GM19351 (cell line): ENCODE data around the gene MYL2.

Experiments used
- ATAC-seq: cut with Tn5 transposase; IDR thresholded peaks from one replicate; pipeline ENCODE4 v1.9.1; 2021; ENCODE audit warnings: mild to moderate bottlenecking, moderate library complexity; ENCODE audit not compliant: unreplicated experiment

MYL2 gene

GRCh38 chr12:110930348-110931314 is 10.3 kb upstream of the MYL2 start:
- no peak for ATAC-seq

- no peak for ATAC-seq
Measured at GRCh38 chr12:110929818-110930217, 9.4 kb upstream of the MYL2 start.

GRCh38 chr12:110928700-110929099 is 8.3 kb upstream of the MYL2 start:
- ATAC-seq: no peak

- no peak for ATAC-seq
Measured at GRCh38 chr12:110927546-110927945, 7.2 kb upstream of the MYL2 start.

DNA sequence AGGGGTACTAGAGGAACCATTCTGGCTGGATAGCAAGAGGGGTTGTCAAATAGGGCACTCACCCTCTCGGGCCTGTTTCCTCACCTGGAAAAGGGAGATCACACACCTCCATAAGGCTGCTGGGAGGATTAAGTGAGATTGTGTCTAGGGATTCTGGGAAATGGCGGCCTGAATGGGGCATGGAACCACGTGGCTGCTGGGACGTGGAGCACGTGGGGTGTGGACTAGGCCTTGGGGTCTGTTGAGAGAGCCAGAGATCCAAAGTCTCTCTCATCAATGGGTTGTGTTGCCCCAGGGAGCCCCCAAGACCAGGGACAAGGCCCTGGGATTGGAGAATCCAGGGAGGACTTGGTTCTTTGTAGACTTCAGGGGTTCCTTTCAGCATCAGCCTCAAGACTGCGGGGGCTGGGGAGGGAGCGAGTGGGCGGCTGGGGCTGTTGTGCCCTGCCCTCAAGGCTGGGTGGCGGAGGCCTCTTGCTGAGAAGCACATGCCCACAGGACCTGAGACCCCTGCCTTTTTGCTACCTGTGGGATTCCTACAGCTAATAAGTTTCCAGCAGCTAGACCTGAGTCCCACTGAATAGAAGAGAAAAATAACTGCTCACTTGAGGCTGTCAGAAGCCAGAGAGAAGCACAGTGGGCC is 3.4 kb upstream of the MYL2 start:
- no peak for ATAC-seq

DNA sequence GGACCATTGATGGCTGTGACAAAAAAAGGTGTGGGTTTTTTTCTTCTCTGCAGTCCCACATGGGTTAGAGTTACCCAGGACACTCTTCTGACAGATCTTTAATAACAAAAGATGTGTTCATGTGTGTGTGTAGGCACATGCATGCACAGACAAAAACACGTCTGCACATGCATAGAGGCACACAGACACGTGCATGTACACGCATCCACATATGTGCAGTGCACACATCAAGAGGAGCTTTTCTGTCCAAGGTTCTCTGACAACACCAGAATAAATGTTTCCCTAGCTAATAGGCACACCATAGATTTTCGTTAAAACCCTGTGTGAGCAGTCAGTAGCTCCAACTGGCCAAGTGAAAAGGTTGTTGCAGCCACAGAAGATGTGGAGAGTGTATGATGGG is 2.8 kb upstream of the MYL2 start:
- ATAC-seq: no peak

GRCh38 chr12:110922652-110923051 is 2.3 kb upstream of the MYL2 start:
- ATAC-seq: no peak

GRCh38 chr12:110921262-110921661 is 883 bp upstream of the MYL2 start:
- no peak for ATAC-seq

DNA sequence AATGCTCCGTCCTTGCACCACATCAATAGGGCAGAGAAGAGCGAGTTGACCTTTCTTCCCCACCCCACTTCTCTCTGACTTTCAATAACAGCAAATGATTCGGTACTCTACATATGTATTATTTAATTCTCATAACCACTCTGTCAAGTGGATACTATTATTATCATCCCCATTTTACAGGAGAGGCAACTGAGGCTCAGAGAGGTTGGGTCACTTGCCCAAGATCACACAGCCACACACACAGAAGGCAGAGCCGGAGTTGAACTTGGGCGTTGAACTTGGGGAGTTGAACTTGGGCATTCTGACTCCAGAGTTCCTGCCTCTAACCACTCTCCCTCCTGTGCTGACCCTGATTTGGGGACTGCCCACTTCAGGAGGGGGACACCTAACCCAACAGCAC is 659 bp downstream of the MYL2 start:
- ATAC-seq: no peak

DNA sequence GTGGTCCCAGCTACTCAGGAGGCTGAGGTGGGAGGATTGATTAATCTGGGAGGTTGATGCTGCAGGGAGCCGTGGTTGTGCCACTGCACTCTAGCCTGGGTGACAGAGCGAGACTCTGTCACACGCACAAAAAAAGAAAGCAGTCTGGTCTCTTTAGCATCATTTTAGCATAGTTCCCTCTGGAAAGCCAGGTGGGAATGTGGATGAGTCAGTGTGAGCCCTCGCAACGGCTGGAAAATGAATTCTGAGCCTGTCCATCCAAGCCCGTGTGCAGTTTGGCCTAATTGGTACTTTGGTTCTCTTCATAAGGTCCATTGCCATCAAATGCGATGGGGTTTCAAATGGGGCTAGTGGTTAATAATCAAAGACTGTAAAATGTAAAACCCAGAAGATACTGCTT is 2.4 kb downstream of the MYL2 start:
- ATAC-seq: no peak

GRCh38 chr12:110917467-110917866 is 2.9 kb downstream of the MYL2 start:
- ATAC-seq: no peak

DNA sequence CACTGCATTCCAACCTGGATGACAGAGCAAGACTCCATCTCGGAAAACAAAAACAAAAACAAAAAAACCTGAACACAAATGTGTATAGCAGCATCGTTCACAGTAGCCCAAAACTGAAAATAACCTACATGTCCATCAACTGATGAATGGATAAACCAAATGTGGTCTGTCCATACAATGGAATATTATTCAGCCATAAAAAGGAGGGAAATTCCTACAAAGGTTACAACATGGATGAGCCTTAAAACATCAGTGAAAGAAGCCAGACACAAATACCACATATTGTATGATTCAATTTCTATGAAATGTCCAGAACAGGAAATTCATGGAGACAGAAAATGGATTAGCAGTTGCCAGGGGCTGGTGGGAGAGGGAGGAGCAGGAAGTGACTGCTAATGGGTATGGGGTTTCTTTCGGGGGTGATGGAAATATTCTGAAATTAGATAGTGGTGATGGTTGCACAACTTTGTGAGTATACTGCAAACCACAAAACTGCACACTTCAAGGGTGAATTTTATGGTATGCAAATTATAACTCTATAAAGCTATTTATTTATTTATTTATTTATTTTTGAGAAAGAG is 4.0 kb downstream of the MYL2 start:
- no peak for ATAC-seq

DNA sequence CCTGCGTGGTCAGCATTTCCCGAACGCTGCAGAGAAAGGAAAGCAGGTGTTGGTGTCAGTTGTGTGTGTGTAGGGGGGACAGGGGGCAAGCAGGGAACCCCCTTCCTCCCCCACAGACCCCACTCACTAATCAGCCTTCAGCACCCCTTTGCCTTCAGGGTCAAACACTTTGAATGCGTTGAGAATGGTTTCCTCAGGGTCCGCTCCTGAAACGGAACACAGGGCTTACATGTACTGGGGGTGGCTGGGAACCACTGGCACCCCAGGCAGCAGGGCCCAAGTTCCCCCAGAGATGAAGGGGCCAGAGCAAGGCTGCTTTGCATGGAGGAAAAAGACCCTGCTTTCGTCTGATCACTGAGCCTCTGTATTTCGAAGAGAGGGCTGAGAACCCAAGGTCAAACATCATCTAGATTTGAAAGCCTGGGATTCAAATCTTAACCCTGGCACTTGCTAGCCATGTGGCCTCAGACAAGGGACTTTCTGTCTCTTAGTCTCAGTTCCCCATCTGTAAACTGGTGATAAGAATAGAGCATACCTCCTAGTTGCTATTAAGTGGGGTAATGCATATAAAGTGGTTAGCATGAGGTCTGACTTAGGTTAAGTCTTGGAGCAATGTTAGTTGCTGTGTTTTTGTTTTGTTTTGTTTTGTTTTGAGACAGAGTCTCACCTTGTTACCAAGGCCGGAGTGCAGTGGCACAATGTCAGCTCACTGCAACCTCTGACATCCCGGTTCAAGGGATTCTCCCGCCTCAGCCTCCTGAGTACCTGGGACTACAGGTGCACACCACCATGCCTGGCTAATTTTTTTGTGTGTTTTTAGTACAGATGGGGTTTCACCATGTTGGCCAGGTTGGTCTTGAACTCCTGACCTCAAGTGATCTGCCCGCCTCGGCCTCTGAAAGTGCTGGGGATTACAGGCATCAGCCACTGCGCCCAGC is 7.0 kb downstream of the MYL2 start:
- ATAC-seq: peak; percentile 99

GRCh38 chr12:110912263-110912662 is 8.1 kb downstream of the MYL2 start:
- ATAC-seq: no peak

GRCh38 chr12:110908377-110909152 is 11.8 kb downstream of the MYL2 start:
- ATAC-seq: no peak

DNA sequence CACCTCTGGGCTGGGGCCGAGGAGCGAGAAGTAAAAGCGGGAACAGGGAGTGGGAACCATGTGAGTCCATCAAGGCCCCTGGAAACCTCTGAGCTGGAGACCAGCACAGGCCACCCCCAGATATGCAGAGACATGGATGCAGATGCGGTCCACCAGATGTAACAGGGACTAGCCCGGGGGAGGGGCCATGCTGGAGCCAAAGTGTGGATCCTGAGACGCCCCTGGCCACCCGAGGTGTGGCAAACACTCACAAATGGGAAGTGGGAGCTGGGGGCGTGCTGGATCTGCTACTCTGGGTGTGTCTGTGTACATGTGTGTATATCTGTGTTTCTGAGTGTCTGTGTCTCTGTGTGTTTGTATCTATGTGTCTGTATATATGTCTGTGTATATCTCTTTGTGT is 12.8 kb downstream of the MYL2 start:
- ATAC-seq: no peak

DNA sequence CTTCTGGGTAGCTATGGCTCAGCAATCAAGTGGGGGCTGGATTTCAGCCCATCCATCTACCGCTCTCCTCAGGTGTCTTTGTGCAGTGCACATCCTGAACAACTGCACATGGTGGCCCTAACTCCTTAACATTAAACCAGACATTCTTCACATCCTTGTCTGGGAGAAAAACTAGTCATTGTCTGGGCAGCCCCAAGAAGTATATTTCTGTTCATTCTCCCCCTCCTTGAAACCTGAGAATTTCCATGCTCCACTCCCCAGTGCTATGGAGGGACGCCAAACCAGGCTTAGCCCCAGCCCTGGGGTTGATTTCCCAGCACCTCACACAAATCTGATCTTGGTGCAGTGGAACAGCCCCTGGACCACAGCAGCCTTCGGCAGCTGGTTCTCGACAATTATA is 13.4 kb downstream of the MYL2 start:
- no peak for ATAC-seq

DNA sequence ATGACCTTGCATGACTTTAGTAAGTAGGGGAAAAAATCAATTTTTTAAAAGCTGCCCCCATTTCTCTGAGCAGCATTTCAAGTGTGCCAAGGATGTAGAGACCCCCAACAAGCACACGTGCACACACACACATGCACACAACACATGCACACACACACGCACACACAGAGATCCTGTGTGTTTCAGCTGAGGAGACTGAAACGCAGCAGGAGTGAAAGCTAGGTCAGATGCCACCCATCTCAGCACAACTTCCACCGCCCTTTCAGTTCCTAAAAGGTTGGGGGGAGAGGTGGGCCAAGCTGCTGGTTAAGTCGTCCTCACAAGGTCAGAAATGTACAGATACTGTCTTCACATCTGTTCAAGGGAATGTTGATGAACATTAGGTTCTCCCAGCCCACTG is 13.9 kb downstream of the MYL2 start:
- peak; percentile 40 for ATAC-seq

GRCh38 chr12:110906083-110906482 is 14.3 kb downstream of the MYL2 start:
- peak; percentile 72 for ATAC-seq

DNA sequence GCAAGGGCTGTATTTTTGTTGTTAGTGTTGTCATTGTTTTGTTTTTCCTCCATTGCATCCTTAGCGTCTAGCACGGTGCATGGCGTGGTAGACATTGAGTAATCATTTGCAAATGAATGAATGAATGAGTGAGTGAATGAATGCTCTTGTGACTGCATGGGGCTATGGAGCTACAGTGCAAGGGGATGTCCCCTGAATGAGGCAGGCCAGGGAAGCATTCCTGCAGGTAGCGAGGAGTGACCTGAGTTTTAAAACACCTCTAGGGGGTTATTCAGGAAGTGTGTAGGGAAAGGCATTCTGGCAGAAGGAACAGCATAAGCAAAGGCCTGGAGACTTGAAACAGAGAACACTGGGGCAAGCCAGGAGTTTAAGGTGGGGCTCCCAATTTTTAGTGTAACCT is 16.9 kb downstream of the MYL2 start:
- ATAC-seq: no peak
